Hematopoietic multipotent progenitor cell treated with erythropoietin and hydrocortisone succinate and interleukin-3 and kit ligand, for 15 days (in vitro differentiated cells): ENCODE measurements around the gene IQCC.

Experiments
- DNase-seq: peaks from one replicate; pipeline ENCODE4 v3.0.0-alpha.2; 2015; ENCODE audit warnings: low spot score

Gene IQCC

GRCh38 chr1:32195972-32196823 lies 9.3 kb upstream of the IQCC start:
- no peak for DNase-seq

- DNase-seq: no peak
These were observed 8.4 kb upstream of the IQCC start for GRCh38 chr1:32197074-32197473.

- no peak for DNase-seq
These were observed 7.6 kb upstream of the IQCC start for GRCh38 chr1:32197837-32198236.

- no peak for DNase-seq
These were observed 7.0 kb upstream of the IQCC start for GRCh38 chr1:32198237-32199042.

GRCh38 chr1:32199043-32199716 lies 6.3 kb upstream of the IQCC start:
- DNase-seq: no peak

GRCh38 chr1:32199717-32200072 lies 5.8 kb upstream of the IQCC start:
- no peak for DNase-seq

GRCh38 chr1:32200226-32201010 lies 5.1 kb upstream of the IQCC start, which contains the start of gene CCDC28B:
CCDC28B (plus strand) TSS chr1:32200595; CDS start chr1:32201936, 1,341 bp downstream.
- DNase-seq: peak; percentile 34

GRCh38 chr1:32201011-32201855 lies 4.2 kb upstream of the IQCC start:
- DNase-seq: peak; percentile 62

- DNase-seq: no peak
These were observed 519 bp upstream of the IQCC start for GRCh38 chr1:32204943-32205361.

- DNase-seq: no peak
These were observed 3.0 kb downstream of the IQCC start for GRCh38 chr1:32208469-32208868.

- peak; percentile 86 for DNase-seq
These were observed 3.4 kb downstream of the IQCC start, which contains the start of gene DCDC2B for GRCh38 chr1:32208891-32209328. DCDC2B (plus strand) TSS chr1:32209089; CDS start chr1:32209094, 5 bp downstream.

- DNase-seq: peak; percentile 64
These were observed 10.4 kb downstream of the IQCC start for GRCh38 chr1:32215629-32216480.

GRCh38 chr1:32216566-32216965 lies 11.1 kb downstream of the IQCC start:
- no peak for DNase-seq

- no peak for DNase-seq
These were observed 13.6 kb downstream of the IQCC start for GRCh38 chr1:32219022-32219421.

GRCh38 chr1:32220746-32221580 lies 15.5 kb downstream of the IQCC start:
- no peak for DNase-seq

GRCh38 chr1:32221581-32221979 lies 16.1 kb downstream of the IQCC start:
- DNase-seq: no peak

GRCh38 chr1:32221980-32222755 lies 16.7 kb downstream of the IQCC start, which contains the start of the genes EIF3I and TMEM234:
EIF3I (plus strand) TSS chr1:32222407; CDS start chr1:32222442, 35 bp downstream.
TMEM234 (minus strand) TSS chr1:32222353; CDS start chr1:32222322, 31 bp downstream.
- DNase-seq: peak; percentile 94

- DNase-seq: no peak
These were observed 18.2 kb downstream of the IQCC start for GRCh38 chr1:32223683-32224082.
